ENCODE results near the gene HOXA9.

HOXA9 gene

GRCh38 chr7:27124096-27124901 is 41.0 kb downstream of the HOXA9 start:
- H3K14ac ChIP-seq (ENCODE audit: low read length in 2 of 2): no peak overlapping the region
- peaks cover 17% of the 10 kb centered on the region for H3K4me1 ChIP-seq (ENCODE audit: control insufficient read depth, insufficient read depth, low read depth, low read length)
- H2BK5ac ChIP-seq (ENCODE audit: low read depth, low read length, poor library complexity, severe bottlenecking): no peak overlapping the region
- peak overlapping the region; percentile 99 for H3K27ac ChIP-seq (ENCODE audit: low read length, poor library complexity, severe bottlenecking)
- H2BK15ac ChIP-seq (ENCODE audit: low read depth, poor library complexity, severe bottlenecking): no peak overlapping the region
- no peaks in the 10 kb centered on the region for H3K27me3 ChIP-seq (ENCODE audit: control insufficient read depth in 1 of 2, insufficient read depth in 1 of 2, low read length in 2 of 2)
- H2AFZ ChIP-seq (ENCODE audit: low read depth, low read length): no peak overlapping the region
- no peaks in the 10 kb centered on the region for H3K79me1 ChIP-seq (replicated peaks; ENCODE audit: low read length, poor library complexity, severe bottlenecking)
- WGBS: 6% methylated on average over 42 of the region's 43 CpGs
- H2AK5ac ChIP-seq (ENCODE audit: low read length, severe bottlenecking): peak overlapping the region; percentile 49
- H3K9ac ChIP-seq (ENCODE audit: low read length): peak overlapping the region; percentile 42
- H3K4ac ChIP-seq (ENCODE audit: low read depth in 1 of 2, low read length in 2 of 2): no peak overlapping the region
- no peak overlapping the region for H4K91ac ChIP-seq (ENCODE audit: low read length)
- no peak overlapping the region for H2BK120ac ChIP-seq (ENCODE audit: low read depth, low read length)
- no peaks in the 10 kb centered on the region for H3K9me3 ChIP-seq (ENCODE audit: control insufficient read depth, low read length)
- H3K4me3 ChIP-seq (ENCODE audit: insufficient read depth in 1 of 2, low read depth in 1 of 2, low read length in 2 of 2): peak overlapping the region in 1 of 2 experiments; percentile 54
- H3K23ac ChIP-seq (ENCODE audit: low read length in 2 of 2): no peak overlapping the region
- peaks cover 10 to 51% of the 10 kb centered on the region in 2 experiments for H3K36me3 ChIP-seq (ENCODE audit: control insufficient read depth in 1 of 2, insufficient read depth in 2 of 2, low read depth in 1 of 2, low read length in 2 of 2)
- no peak overlapping the region for H2BK12ac ChIP-seq (ENCODE audit: low read length in 2 of 2)
- H3K4me2 ChIP-seq (ENCODE audit: low read length, poor library complexity, severe bottlenecking): peak overlapping the region; percentile 86
- H3K18ac ChIP-seq (ENCODE audit: low read depth in 1 of 2, low read length in 2 of 2): no peak overlapping the region
- no peak overlapping the region for H4K8ac ChIP-seq (ENCODE audit: low read length)
- DNase-seq: peak; percentile 76

GRCh38 chr7:27123477-27124053 is 41.8 kb downstream of the HOXA9 start:
- Histone ChIP-seq H3K9ac (ENCODE audit: low read length) (no peak overlapping the region), H3K9me3 (ENCODE audit: control insufficient read depth, low read length) (no peaks in the 10 kb centered on the region), H3K4ac (ENCODE audit: low read depth in 1 of 2, low read length in 2 of 2) (no peak overlapping the region), H2BK5ac (ENCODE audit: low read depth, low read length, poor library complexity, severe bottlenecking) (peak overlapping the region; percentile 98), H3K79me1 (replicated peaks; ENCODE audit: low read length, poor library complexity, severe bottlenecking) (no peaks in the 10 kb centered on the region), H3K36me3 (ENCODE audit: control insufficient read depth in 1 of 2, insufficient read depth in 2 of 2, low read depth in 1 of 2, low read length in 2 of 2) (peaks cover 10 to 50% of the 10 kb centered on the region in 2 experiments), H4K91ac (ENCODE audit: low read length) (peak overlapping the region; percentile 22), H2AK5ac (ENCODE audit: low read length, severe bottlenecking) (peak overlapping the region; percentile 100), H3K14ac (ENCODE audit: low read length in 2 of 2) (no peak overlapping the region), H3K4me3 (ENCODE audit: insufficient read depth in 1 of 2, low read depth in 1 of 2, low read length in 2 of 2) (peak overlapping the region in 1 of 2 experiments; percentile 78), H3K4me1 (ENCODE audit: control insufficient read depth, insufficient read depth, low read depth, low read length) (peaks cover 15% of the 10 kb centered on the region), H2BK12ac (ENCODE audit: low read length in 2 of 2) (peak overlapping the region; percentile 46 to 67), H4K8ac (ENCODE audit: low read length) (no peak overlapping the region), H3K27ac (ENCODE audit: low read length, poor library complexity, severe bottlenecking) (peak overlapping the region; percentile 99), H2BK15ac (ENCODE audit: low read depth, poor library complexity, severe bottlenecking) (no peak overlapping the region), H3K23ac (ENCODE audit: low read length in 2 of 2) (peak overlapping the region in 1 of 2 experiments; percentile 46), H2AFZ (ENCODE audit: low read depth, low read length) (no peak overlapping the region), H3K4me2 (ENCODE audit: low read length, poor library complexity, severe bottlenecking) (peak overlapping the region; percentile 86), H3K27me3 (ENCODE audit: control insufficient read depth in 1 of 2, insufficient read depth in 1 of 2, low read length in 2 of 2) (no peaks in the 10 kb centered on the region), H3K18ac (ENCODE audit: low read depth in 1 of 2, low read length in 2 of 2) (peak overlapping the region in 1 of 2 experiments; percentile 21), H2BK120ac (ENCODE audit: low read depth, low read length) (no peak overlapping the region)
- 33% methylated on average over 21 of the region's 26 CpGs for WGBS
- no peak for DNase-seq

DNA sequence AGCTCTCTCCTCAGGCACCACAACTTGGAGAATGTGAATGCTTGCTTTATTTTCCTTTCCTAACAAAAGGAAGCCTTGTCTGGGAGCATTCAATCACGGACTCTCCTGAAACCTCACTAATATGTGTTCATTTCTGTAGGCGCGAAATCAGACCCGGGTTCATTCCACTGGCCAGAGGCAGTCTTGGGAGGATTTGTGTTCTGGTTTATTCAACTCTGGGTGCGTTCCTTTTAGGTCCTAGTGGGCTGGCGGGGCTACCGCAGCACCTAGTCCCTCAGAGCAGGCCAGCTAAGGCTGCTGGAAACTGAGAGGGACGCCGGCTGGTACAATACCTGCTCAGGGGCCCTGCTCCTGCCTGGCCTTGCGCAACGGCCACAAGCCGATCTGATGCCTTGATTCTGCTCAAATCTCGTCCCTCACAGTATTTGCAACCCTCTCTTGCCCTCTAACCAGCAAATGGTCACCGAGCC is 42.3 kb downstream of the HOXA9 start:
- no peak overlapping the region for H4K91ac ChIP-seq (ENCODE audit: low read length)

More for the DNA sequence above, 42.3 kb downstream of the HOXA9 start:
- H4K8ac ChIP-seq (ENCODE audit: low read length): no peak overlapping the region
- H3K27ac ChIP-seq (ENCODE audit: low read length, poor library complexity, severe bottlenecking): peak overlapping the region; percentile 99
- peak overlapping the region; percentile 86 for H3K4me2 ChIP-seq (ENCODE audit: low read length, poor library complexity, severe bottlenecking)
- H2AK5ac ChIP-seq (ENCODE audit: low read length, severe bottlenecking): peak overlapping the region; percentile 100
- DNase-seq: peak; percentile 10
- H3K14ac ChIP-seq (ENCODE audit: low read length in 2 of 2): no peak overlapping the region
- H2BK12ac ChIP-seq (ENCODE audit: low read length in 2 of 2): peak overlapping the region in 1 of 2 experiments; percentile 67
- peak overlapping the region in 1 of 2 experiments; percentile 85 for H3K23ac ChIP-seq (ENCODE audit: low read length in 2 of 2)
- H2AFZ ChIP-seq (ENCODE audit: low read depth, low read length): no peak overlapping the region
- H3K4me3 ChIP-seq (ENCODE audit: insufficient read depth in 1 of 2, low read depth in 1 of 2, low read length in 2 of 2): peak overlapping the region in 1 of 2 experiments; percentile 78
- H3K4me1 ChIP-seq (ENCODE audit: control insufficient read depth, insufficient read depth, low read depth, low read length): peaks cover 16% of the 10 kb centered on the region
- H3K4ac ChIP-seq (ENCODE audit: low read depth in 1 of 2, low read length in 2 of 2): no peak overlapping the region
- no peaks in the 10 kb centered on the region for H3K9me3 ChIP-seq (ENCODE audit: control insufficient read depth, low read length)
- no peak overlapping the region for H2BK15ac ChIP-seq (ENCODE audit: low read depth, poor library complexity, severe bottlenecking)
- H3K18ac ChIP-seq (ENCODE audit: low read depth in 1 of 2, low read length in 2 of 2): peak overlapping the region in 1 of 2 experiments; percentile 21
- 9% methylated on average over 8 of the region's 14 CpGs for WGBS
- H3K36me3 ChIP-seq (ENCODE audit: control insufficient read depth in 1 of 2, insufficient read depth in 2 of 2, low read depth in 1 of 2, low read length in 2 of 2): peaks cover 10 to 53% of the 10 kb centered on the region in 2 experiments
- peak overlapping the region; percentile 98 for H2BK5ac ChIP-seq (ENCODE audit: low read depth, low read length, poor library complexity, severe bottlenecking)
- no peaks in the 10 kb centered on the region for H3K79me1 ChIP-seq (replicated peaks; ENCODE audit: low read length, poor library complexity, severe bottlenecking)
- H3K27me3 ChIP-seq (ENCODE audit: control insufficient read depth in 1 of 2, insufficient read depth in 1 of 2, low read length in 2 of 2): no peaks in the 10 kb centered on the region
- peak overlapping the region; percentile 13 for H3K9ac ChIP-seq (ENCODE audit: low read length)
- H2BK120ac ChIP-seq (ENCODE audit: low read depth, low read length): no peak overlapping the region
